Liver (tissue), 3 donors: ENCODE data around the gene TAPT1.

Experiments used
- SP1 ChIP-seq: IDR thresholded peaks from 2 replicates; pipeline ENCODE4 v1.6.1; 2018; ENCODE audit warnings: antibody characterized with exemption, mild to moderate bottlenecking
- TAF1 ChIP-seq: conservative IDR thresholded peaks from 2 replicates; pipeline ENCODE4 v1.6.1; 2016; ENCODE audit warnings: antibody characterized with exemption, mild to moderate bottlenecking
- TF ChIP-seq, protein P1 (sequence below): fragments of 150-350 bp; IDR thresholded peaks from 2 replicates; pipeline ENCODE4 v1.5.1; 2017; ENCODE audit warnings: improper control_type of control experiment, low read depth, low read length; ENCODE audit not compliant: missing input control
- donor health status: healthy.
- donor health status: healthy.

GRCh38 chr4:16186986-16187385 lies 39.3 kb downstream of the TAPT1 start:
- TF ChIP-seq, protein P1, sequence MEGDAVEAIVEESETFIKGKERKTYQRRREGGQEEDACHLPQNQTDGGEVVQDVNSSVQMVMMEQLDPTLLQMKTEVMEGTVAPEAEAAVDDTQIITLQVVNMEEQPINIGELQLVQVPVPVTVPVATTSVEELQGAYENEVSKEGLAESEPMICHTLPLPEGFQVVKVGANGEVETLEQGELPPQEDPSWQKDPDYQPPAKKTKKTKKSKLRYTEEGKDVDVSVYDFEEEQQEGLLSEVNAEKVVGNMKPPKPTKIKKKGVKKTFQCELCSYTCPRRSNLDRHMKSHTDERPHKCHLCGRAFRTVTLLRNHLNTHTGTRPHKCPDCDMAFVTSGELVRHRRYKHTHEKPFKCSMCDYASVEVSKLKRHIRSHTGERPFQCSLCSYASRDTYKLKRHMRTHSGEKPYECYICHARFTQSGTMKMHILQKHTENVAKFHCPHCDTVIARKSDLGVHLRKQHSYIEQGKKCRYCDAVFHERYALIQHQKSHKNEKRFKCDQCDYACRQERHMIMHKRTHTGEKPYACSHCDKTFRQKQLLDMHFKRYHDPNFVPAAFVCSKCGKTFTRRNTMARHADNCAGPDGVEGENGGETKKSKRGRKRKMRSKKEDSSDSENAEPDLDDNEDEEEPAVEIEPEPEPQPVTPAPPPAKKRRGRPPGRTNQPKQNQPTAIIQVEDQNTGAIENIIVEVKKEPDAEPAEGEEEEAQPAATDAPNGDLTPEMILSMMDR = no peak
- TF ChIP-seq SP1 (no peak), TAF1 (no peak)
